GM23338 (cell line): ENCODE data around the gene INHBB. TPM values are rescaled to one million over a fixed set of nuclear protein-coding genes. Genes with fewer than 3 reads are reported as not detected.

Source experiments
- ATAC-seq: fragments of 200-7000 bp; cut with Tn5 transposase; 3 replicates; pipeline ENCODE4 v1.9.1; 2020
- DNase-seq: peaks from one replicate; pipeline ENCODE4 v3.0.0-alpha.2; 2015; ENCODE audit warnings: low spot score
- H2AFZ ChIP-seq: fragments of 200-600 bp; sonication (generic); 2 replicates; pipeline ENCODE4 v1.8.0; 2016; ENCODE audit warnings: antibody characterized with exemption, mild to moderate bottlenecking, moderate library complexity
- H3F3A ChIP-seq: fragments of 200-600 bp; sonication (generic); replicated peaks from 2 replicates; pipeline ENCODE4 v1.8.0; 2017; ENCODE audit warnings: antibody characterized with exemption, mixed run types, low read depth
- H3K27ac ChIP-seq: fragments of 200-600 bp; sonication (generic); 2 replicates; pipeline ENCODE4 v1.6.1; 2016; ENCODE audit warnings: low read depth
- H3K27me3 ChIP-seq: fragments of 200-600 bp; sonication (generic); 2 replicates; pipeline ENCODE4 v1.8.0; 2016; ENCODE audit warnings: mild to moderate bottlenecking, mixed run types, moderate library complexity; ENCODE audit not compliant: insufficient read depth
- H3K36me3 ChIP-seq: fragments of 200-600 bp; sonication (generic); 2 replicates; pipeline ENCODE4 v1.8.0; 2016; ENCODE audit warnings: mild to moderate bottlenecking; ENCODE audit not compliant: insufficient read depth
- H3K4me1 ChIP-seq: fragments of 200-600 bp; sonication (generic); 2 replicates; pipeline ENCODE4 v1.8.0; 2016; ENCODE audit warnings: mild to moderate bottlenecking, moderate library complexity; ENCODE audit not compliant: insufficient read depth
- H3K4me2 ChIP-seq: fragments of 200-600 bp; sonication (generic); 2 replicates; pipeline ENCODE4 v1.7.1; 2017; ENCODE audit warnings: mixed run types
- H3K4me3 ChIP-seq: fragments of 200-600 bp; sonication (generic); 2 replicates; pipeline ENCODE4 v1.6.1; 2016; ENCODE audit warnings: mixed run types
- H3K79me2 ChIP-seq: fragments of 200-600 bp; sonication (generic); replicated peaks from 2 replicates; pipeline ENCODE4 v1.8.0; 2017; ENCODE audit warnings: mild to moderate bottlenecking; ENCODE audit not compliant: insufficient read depth
- H3K9me2 ChIP-seq: fragments of 200-600 bp; sonication (generic); 2 replicates; pipeline ENCODE4 v1.8.0; 2017; ENCODE audit not compliant: insufficient read depth
- H4K20me1 ChIP-seq: fragments of 200-600 bp; sonication (generic); replicated peaks from 2 replicates; pipeline ENCODE4 v1.8.0; 2017; ENCODE audit warnings: mild to moderate bottlenecking; ENCODE audit not compliant: insufficient read depth
- H3K27ac Mint-ChIP-seq: 2 replicates; pipeline ENCODE4 v1.8.0; 2020; ENCODE audit warnings: inconsistent platforms, mild to moderate bottlenecking, moderate library complexity, mixed read lengths
- H3K27me3 Mint-ChIP-seq: 3 replicates; pipeline ENCODE4 v1.8.0; 2022; ENCODE audit warnings: low read depth, mild to moderate bottlenecking, moderate library complexity, mixed read lengths, inconsistent platforms; ENCODE audit not compliant: insufficient read depth, poor library complexity
- H3K36me3 Mint-ChIP-seq: 3 replicates; pipeline ENCODE4 v1.8.0; 2021; ENCODE audit warnings: low read depth, mild to moderate bottlenecking, inconsistent platforms, moderate library complexity, mixed read lengths
- H3K4me1 Mint-ChIP-seq: 3 replicates; pipeline ENCODE4 v1.8.0; 2020; ENCODE audit warnings: mild to moderate bottlenecking, inconsistent platforms, mixed read lengths
- H3K4me3 Mint-ChIP-seq: 3 replicates; pipeline ENCODE4 v1.8.0; 2021; ENCODE audit warnings: moderate library complexity, mild to moderate bottlenecking, inconsistent platforms, mixed read lengths
- H3K9me3 Mint-ChIP-seq: 3 replicates; pipeline ENCODE4 v1.8.0; 2020; ENCODE audit warnings: moderate library complexity, mild to moderate bottlenecking, inconsistent platforms, mixed read lengths
- CREB1 ChIP-seq: fragments of 250-450 bp; sonication (Bioruptor Pico); IDR thresholded peaks from 2 replicates; pipeline ENCODE4 v1.5.0; 2020; ENCODE audit warnings: low read depth, mild to moderate bottlenecking, moderate library complexity
- CTCF ChIP-seq, 2 experiments: fragments of 200-600 bp in 1 of 2; sonication (generic) in 1 of 2; conservative IDR thresholded peaks; 2 replicates each; pipeline versions ENCODE4 v1.5.1 to v1.6.1; 2016 to 2017; ENCODE audit warnings: antibody characterized with exemption in 2 of 2, low read depth in 2 of 2, mild to moderate bottlenecking in 2 of 2, moderate library complexity in 1 of 2
- ETS1 ChIP-seq: IDR thresholded peaks from 2 replicates; pipeline ENCODE4 v1.6.1; 2016; ENCODE audit warnings: antibody characterized with exemption
- EZH2phosphoT487 ChIP-seq: fragments of 200-600 bp; sonication (generic); IDR thresholded peaks from one replicate; pipeline ENCODE4 v1.8.1; 2018; ENCODE audit warnings: antibody characterized with exemption; ENCODE audit not compliant: unreplicated experiment
- JUNB ChIP-seq: IDR thresholded peaks from one replicate; pipeline ENCODE4 v1.6.1; 2016; ENCODE audit warnings: antibody characterized with exemption; ENCODE audit not compliant: unreplicated experiment
- NANOG ChIP-seq: IDR thresholded peaks from 2 replicates; pipeline ENCODE4 v1.6.1; 2016; ENCODE audit warnings: antibody characterized with exemption, borderline replicate concordance
- POLR2AphosphoS5 ChIP-seq: IDR thresholded peaks from 2 replicates; pipeline ENCODE4 v1.6.1; 2016; ENCODE audit warnings: antibody characterized with exemption, low read depth
- REST ChIP-seq: IDR thresholded peaks from one replicate; pipeline ENCODE4 v1.6.1; 2018; ENCODE audit warnings: antibody characterized with exemption; ENCODE audit not compliant: unreplicated experiment
- ZNF114 ChIP-seq: fragments of 250-450 bp; sonication (Bioruptor Pico); IDR thresholded peaks from 2 replicates; pipeline ENCODE4 v1.5.0; 2020; ENCODE audit warnings: mild to moderate bottlenecking, moderate library complexity
- ZNF331 ChIP-seq: fragments of 250-450 bp; sonication (Bioruptor Pico); IDR thresholded peaks from 2 replicates; pipeline ENCODE4 v1.5.0; 2020; ENCODE audit warnings: low read depth, mild to moderate bottlenecking, moderate library complexity
- ZNF462 ChIP-seq: fragments of 250-450 bp; sonication (Bioruptor Pico); IDR thresholded peaks from 2 replicates; pipeline ENCODE4 v1.5.0; 2020; ENCODE audit warnings: mild to moderate bottlenecking, moderate library complexity
- polyA plus RNA-seq: library from polyadenylated mRNA; unstranded; fragments of >200 nt; fragmentation: Nextera tagmentation; extraction: Ambion mirVana; gene quantifications from 2 replicates; pipeline ENCODE4 v1.2.1, GENCODE V29; 2016
- total RNA-seq: library from RNA; depleted of rRNA; stranded (reverse); fragments of >200 nt; shearing (Covaris generic); gene quantifications from 2 replicates; pipeline ENCODE4 v1.2.3, GENCODE V29; 2014

INHBB gene
- total and polyA plus RNA-seq, 2 experiments from 2014 or later: 0.21 TPM; not detected in 1

- DNase-seq (no peak), ATAC-seq (no peak)
- H3K27me3 Mint-ChIP-seq: peaks cover 24% of the 10 kb centered on the region
- Histone ChIP-seq H2AFZ (no peak overlapping the region), H3K4me2 (no peak overlapping the region), H3K4me3 (no peak overlapping the region), H3K79me2 (no peaks in the 10 kb centered on the region), H4K20me1 (no peaks in the 10 kb centered on the region), H3F3A (no peaks in the 10 kb centered on the region), H3K27ac (no peak overlapping the region), H3K27me3 (no peaks in the 10 kb centered on the region), H3K9me2 (no peaks in the 10 kb centered on the region), H3K4me1 (no peaks in the 10 kb centered on the region), H3K36me3 (no peaks in the 10 kb centered on the region)
- H3K9me3 Mint-ChIP-seq: no peaks in the 10 kb centered on the region; the same call in 2 of the 3 replicates
- no peaks in the 10 kb centered on the region; the same call in 2 of the 3 replicates for H3K36me3 Mint-ChIP-seq
- TF ChIP-seq JUNB (no peak), CTCF (conservative IDR thresholded peaks at IDR 0.05; ENCODE audit: low read depth in 2 of 2) (no peak), ZNF114 (no peak), CREB1 (CRISPR knock-in tag) (no peak), NANOG (no peak), REST (no peak), ZNF331 (CRISPR knock-in tag) (no peak), ETS1 (no peak), EZH2phosphoT487 (no peak), POLR2AphosphoS5 (no peak), ZNF462 (CRISPR knock-in tag) (no peak)
- 0 out of 3 replicates have a peak, but pooled peaks cover 2% of the 10 kb centered on the region for H3K4me1 Mint-ChIP-seq
- no peak overlapping the region for H3K4me3 Mint-ChIP-seq
- H3K27ac Mint-ChIP-seq: no peak overlapping the region
These were observed 26.1 kb upstream of the INHBB start for GRCh38 chr2:120319686-120320317.
